H9 (cell line): Measurements from ENCODE around the gene KRT1. TPM values are rescaled to one million over a fixed set of nuclear protein-coding genes. Genes with fewer than 3 reads are reported as not detected.

ENCODE experiments used
- DNase-seq: peaks from one replicate; pipeline ENCODE4 v3.0.0-alpha.2; 2017
- H2AFZ ChIP-seq: one replicate; pipeline ENCODE4 v1.6.1; 2013; ENCODE audit warnings: mild to moderate bottlenecking, low read length, control low read depth, moderate library complexity
- H2AK5ac ChIP-seq: 2 replicates; pipeline ENCODE4 v1.6.1; 2013; ENCODE audit warnings: low read length, control low read depth, mixed read lengths; ENCODE audit not compliant: insufficient read length
- H2BK120ac ChIP-seq: one replicate; pipeline ENCODE4 v1.6.1; 2013; ENCODE audit warnings: low read depth, mild to moderate bottlenecking, low read length, control low read depth, inconsistent platforms; ENCODE audit not compliant: poor library complexity, severe bottlenecking
- H2BK12ac ChIP-seq: 2 replicates; pipeline ENCODE4 v1.6.1; 2013; ENCODE audit warnings: low read length, control low read depth, mixed read lengths, low read depth; ENCODE audit not compliant: insufficient read length
- H2BK15ac ChIP-seq: 2 replicates; pipeline ENCODE4 v1.6.1; 2013; ENCODE audit warnings: low read depth, low read length, control low read depth
- H2BK20ac ChIP-seq: one replicate; pipeline ENCODE4 v1.6.1; 2013; ENCODE audit warnings: low read depth, mild to moderate bottlenecking, low read length, control low read depth, inconsistent platforms; ENCODE audit not compliant: poor library complexity, severe bottlenecking
- H2BK5ac ChIP-seq: 2 replicates; pipeline ENCODE4 v1.6.1; 2013; ENCODE audit warnings: low read length, control low read depth, mixed read lengths; ENCODE audit not compliant: insufficient read length
- H3K14ac ChIP-seq: 2 replicates; pipeline ENCODE4 v1.6.1; 2013; ENCODE audit warnings: low read length, control low read depth; ENCODE audit not compliant: insufficient read depth
- H3K18ac ChIP-seq: 2 replicates; pipeline ENCODE4 v1.6.1; 2013; ENCODE audit warnings: low read depth, mild to moderate bottlenecking, mixed read lengths, low read length, control low read depth; ENCODE audit not compliant: insufficient read length
- H3K23ac ChIP-seq: 2 replicates; pipeline ENCODE4 v1.6.1; 2013; ENCODE audit warnings: low read length, control low read depth, mixed read lengths, low read depth; ENCODE audit not compliant: insufficient read length
- H3K23me2 ChIP-seq: 2 replicates; pipeline ENCODE4 v1.6.1; 2013; ENCODE audit warnings: low read depth, mild to moderate bottlenecking, mixed read lengths, low read length, control low read depth; ENCODE audit not compliant: insufficient read length, poor library complexity, severe bottlenecking
- H3K27ac ChIP-seq: 2 replicates; pipeline ENCODE4 v1.5.1; 2013; ENCODE audit warnings: low read length, control low read depth, mixed read lengths, low read depth; ENCODE audit not compliant: insufficient read length
- H3K27me3 ChIP-seq: 2 replicates; pipeline ENCODE4 v1.6.1; 2013; ENCODE audit warnings: low read length, control low read depth, inconsistent platforms; ENCODE audit not compliant: insufficient read depth
- H3K4ac ChIP-seq: 2 replicates; pipeline ENCODE4 v1.6.1; 2013; ENCODE audit warnings: low read depth, mild to moderate bottlenecking, control low read depth, inconsistent platforms, low read length, moderate library complexity
- H3K4me1 ChIP-seq: 2 replicates; pipeline ENCODE4 v1.6.1; 2013; ENCODE audit warnings: low read length, control low read depth, inconsistent platforms; ENCODE audit not compliant: insufficient read depth
- H3K4me2 ChIP-seq: 2 replicates; pipeline ENCODE4 v1.6.1; 2013; ENCODE audit warnings: low read length, control low read depth, mixed read lengths; ENCODE audit not compliant: insufficient read length, insufficient read depth
- H3K56ac ChIP-seq: 2 replicates; pipeline ENCODE4 v1.6.1; 2013; ENCODE audit warnings: low read depth, mild to moderate bottlenecking, mixed read lengths, low read length, control low read depth; ENCODE audit not compliant: insufficient read length
- H3K79me1 ChIP-seq: 2 replicates; pipeline ENCODE4 v1.6.1; 2013; ENCODE audit warnings: low read depth, mild to moderate bottlenecking, moderate library complexity, low read length, control low read depth, inconsistent platforms; ENCODE audit not compliant: insufficient read depth, poor library complexity, severe bottlenecking
- H3K79me2 ChIP-seq: 2 replicates; pipeline ENCODE4 v1.6.1; 2013; ENCODE audit warnings: low read length, control low read depth, inconsistent platforms; ENCODE audit not compliant: insufficient read depth
- H3K9ac ChIP-seq: 2 replicates; pipeline ENCODE4 v1.6.1; 2013; ENCODE audit warnings: low read length, control low read depth, mixed read lengths; ENCODE audit not compliant: insufficient read length; ENCODE audit errors: extremely low read depth
- H3K9me3 ChIP-seq: one replicate; pipeline ENCODE4 v1.6.1; 2013; ENCODE audit warnings: low read depth, low read length, inconsistent platforms; ENCODE audit not compliant: control insufficient read depth
- H3T11ph ChIP-seq: one replicate; pipeline ENCODE4 v1.6.1; 2013; ENCODE audit warnings: mild to moderate bottlenecking, low read length, control low read depth, inconsistent platforms
- H4K20me1 ChIP-seq: one replicate; pipeline ENCODE4 v1.6.1; 2013; ENCODE audit not compliant: control insufficient read depth, insufficient read length, insufficient read depth
- H4K5ac ChIP-seq: 2 replicates; pipeline ENCODE4 v1.6.1; 2013; ENCODE audit warnings: low read depth, mild to moderate bottlenecking, mixed read lengths, low read length, control low read depth; ENCODE audit not compliant: insufficient read length
- H4K8ac ChIP-seq: replicated peaks from 2 replicates; pipeline ENCODE4 v1.6.1; 2013; ENCODE audit warnings: low read length, control low read depth, mixed read lengths, low read depth; ENCODE audit not compliant: insufficient read length
- H4K91ac ChIP-seq: 2 replicates; pipeline ENCODE4 v1.6.1; 2013; ENCODE audit warnings: low read depth, mild to moderate bottlenecking, moderate library complexity, mixed read lengths, low read length, control low read depth; ENCODE audit not compliant: insufficient read length
- H3K27ac Mint-ChIP-seq, 3 experiments: 2 replicates in 2 of 3; 3 replicates in 1 of 3; pipeline ENCODE4 v1.8.0; 2020 to 2021; ENCODE audit warnings: mixed read lengths in 3 of 3, mild to moderate bottlenecking in 1 of 3, moderate library complexity in 1 of 3
- H3K27me3 Mint-ChIP-seq: 2 replicates; pipeline ENCODE4 v1.8.0; 2021; ENCODE audit warnings: low read depth, mild to moderate bottlenecking, moderate library complexity, mixed read lengths
- H3K36me3 Mint-ChIP-seq, 3 experiments: 2 replicates in 2 of 3; 3 replicates in 1 of 3; pipeline ENCODE4 v1.8.0; 2020 to 2021; ENCODE audit warnings: low read depth in 3 of 3, mixed read lengths in 3 of 3; ENCODE audit not compliant: insufficient read depth in 1 of 3
- H3K4me1 Mint-ChIP-seq, 2 experiments: 2 replicates each; pipeline ENCODE4 v1.8.0; 2020; ENCODE audit warnings: mixed read lengths in 2 of 2
- H3K4me3 Mint-ChIP-seq, 2 experiments: 2 replicates in 1 of 2; 3 replicates in 1 of 2; pipeline ENCODE4 v1.8.0; 2020 to 2021; ENCODE audit warnings: mild to moderate bottlenecking in 2 of 2, mixed read lengths in 2 of 2, moderate library complexity in 1 of 2
- H3K9me3 Mint-ChIP-seq, 2 experiments: 2 replicates in 1 of 2; 3 replicates in 1 of 2; pipeline ENCODE4 v1.8.0; 2020; ENCODE audit warnings: mild to moderate bottlenecking in 2 of 2, mixed read lengths in 2 of 2, moderate library complexity in 1 of 2
- CTCF ChIP-seq: fragments of 200-600 bp; sonication (generic); conservative IDR thresholded peaks from 3 replicates; pipeline ENCODE4 v1.8.0; 2021; ENCODE audit warnings: antibody characterized with exemption, mild to moderate bottlenecking
- WGBS: extraction: QIAGEN DNeasy Blood & Tissue Kit; methylation state at CpG from one replicate; pipeline ENCODE4 v1.1.7; 2013; ENCODE audit warnings: missing lambda C conversion rate, low lambda C conversion rate, mixed read lengths; ENCODE audit not compliant: insufficient read length; ENCODE audit errors: extremely low coverage; 5-methylcytosine and 5-hydroxymethylcytosine counted together
- total RNA-seq: library from RNA; stranded (reverse); gene quantifications from 2 replicates; pipeline ENCODE4 v1.2.1, GENCODE V29; 2021

KRT1 gene
- total RNA-seq, 1 experiment from 2014 or later: not detected

GRCh38 chr12:52631264-52631663, 48.9 kb downstream of the KRT1 start:
- Histone ChIP-seq H3K23me2 (no peaks in the 10 kb centered on the region), H4K20me1 (no peaks in the 10 kb centered on the region), H2BK20ac (no peak overlapping the region), H3K27ac (no peak overlapping the region), H3K79me2 (no peaks in the 10 kb centered on the region), H4K8ac (no peak overlapping the region), H2BK5ac (no peak overlapping the region), H4K5ac (no peak overlapping the region), H3K18ac (no peak overlapping the region), H3K9me3 (no peaks in the 10 kb centered on the region), H3K4me2 (no peak overlapping the region), H3K14ac (no peak overlapping the region), H2AFZ (no peak overlapping the region), H2AK5ac (no peak overlapping the region), H3K9ac (no peak overlapping the region), H2BK15ac (no peak overlapping the region), H3K4me1 (no peaks in the 10 kb centered on the region), H4K91ac (no peak overlapping the region), H3K4ac (no peak overlapping the region), H3K27me3 (no peaks in the 10 kb centered on the region), H3K23ac (no peak overlapping the region), H3K56ac (no peak overlapping the region), H3T11ph (no peak overlapping the region), H2BK12ac (no peak overlapping the region), H3K79me1 (no peaks in the 10 kb centered on the region), H2BK120ac (no peak overlapping the region)
- Mint-ChIP-seq H3K9me3 (no peaks in the 10 kb centered on the region), H3K36me3 (no peaks in the 10 kb centered on the region), H3K27ac (no peak overlapping the region), H3K4me1 (peaks cover 4 to 5% of the 10 kb centered on the region in 2 experiments), H3K27me3 (peaks cover 12% of the 10 kb centered on the region), H3K4me3 (no peak overlapping the region)
- no peak for TF ChIP-seq CTCF
- no CpG with 5 or more reads among the region's 4 CpGs for WGBS
- peak; percentile 17 for DNase-seq
